Measurements from ENCODE around the gene GBX1. TPM values are rescaled to one million over a fixed set of nuclear protein-coding genes. Genes with fewer than 3 reads are reported as not detected.
A peak's percentile ranks its signal among the peaks of the same experiment; 100 is the strongest.

GBX1 gene
- total and polyA plus RNA-seq, 3 experiments from 2014 or later, result not detected

DNA sequence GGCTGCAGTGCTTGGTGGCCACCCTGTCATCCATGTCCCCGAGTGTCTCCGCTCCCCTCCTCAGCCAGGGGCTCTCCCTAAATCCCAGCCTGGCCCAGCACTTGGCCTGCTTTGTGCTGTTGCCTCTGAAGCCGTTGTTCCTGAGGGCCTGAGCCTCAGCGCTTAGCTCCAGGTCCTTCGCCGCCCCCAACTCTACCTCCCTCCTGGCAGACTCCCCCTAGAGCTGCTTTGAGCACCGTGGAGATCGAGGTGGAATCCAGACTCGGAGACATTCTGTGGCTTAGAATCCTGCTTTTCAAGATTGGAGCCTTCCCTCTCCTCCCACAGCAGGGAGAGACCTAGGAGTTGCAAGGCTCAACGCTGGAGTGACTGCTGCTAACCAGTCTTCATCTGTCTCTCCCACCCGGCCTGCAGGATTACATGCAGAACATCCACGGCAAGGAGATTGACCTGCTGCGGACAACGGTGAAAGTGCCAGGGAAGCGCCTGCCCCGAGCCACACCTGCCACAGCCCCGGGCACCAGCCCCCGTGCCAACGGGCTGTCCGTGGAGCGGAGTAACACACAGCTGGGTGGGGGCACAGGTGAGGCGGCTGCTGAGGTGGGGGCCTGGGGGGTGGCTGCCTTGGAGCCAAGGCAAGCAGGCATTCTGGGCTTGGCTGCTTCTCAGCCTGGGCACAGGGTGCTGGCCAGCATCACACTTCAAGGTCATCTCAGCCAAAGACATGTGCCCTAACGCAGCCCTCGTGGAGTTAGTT lies 33.3 kb downstream of the GBX1 start:
- no peak overlapping the region for H3K4me3 ChIP-seq (ENCODE audit: low read length)
- H3K36me3 ChIP-seq (ENCODE audit: insufficient read depth, low read length), result no peaks in the 10 kb centered on the region
- no peaks in the 10 kb centered on the region for H3K9me3 ChIP-seq (ENCODE audit: low read length)
- ChIA-PET POLR2A (no interaction called here), CTCF (interaction anchor here (1.1 kb wide), 1 partner anchor 10 kb away, joined by 3 read pairs; no protein-coding TSS in a partner anchor)
- H3K9me3 Mint-ChIP-seq, result no peaks in the 10 kb centered on the region
- no peaks in the 10 kb centered on the region for H3K27me3 ChIP-seq (ENCODE audit: insufficient read depth, low read length, poor library complexity, severe bottlenecking)
- DNase-seq, result peak in 1 of 5 donors; percentile 23
- H3K4me3 Mint-ChIP-seq, result no peak overlapping the region
- H3K27me3 Mint-ChIP-seq, result no peaks in the 10 kb centered on the region
- no peaks in the 10 kb centered on the region for H3K4me1 ChIP-seq (ENCODE audit: insufficient read depth, low read length)
- no peaks in the 10 kb centered on the region for H3K4me1 Mint-ChIP-seq
- no peak overlapping the region for H3K27ac Mint-ChIP-seq
- H3K27ac ChIP-seq (ENCODE audit: low read depth, low read length), result no peak overlapping the region
- H3K36me3 Mint-ChIP-seq, result peaks cover 0 to 51% (median 9%) of the 10 kb centered on the region in 3 donors

GRCh38 chr7:151133266-151133985 lies 34.1 kb downstream of the GBX1 start:
- ChIA-PET CTCF (interaction anchor here (1.1 to 1.3 kb wide), 2 partner anchors 10 kb away, joined by 3 to 5 read pairs; no protein-coding TSS in a partner anchor), POLR2A (no interaction called here)
- no peaks in the 10 kb centered on the region for H3K27me3 ChIP-seq (ENCODE audit: insufficient read depth, low read length, poor library complexity, severe bottlenecking)
- H3K36me3 ChIP-seq (ENCODE audit: insufficient read depth, low read length), result no peaks in the 10 kb centered on the region
- H3K9me3 ChIP-seq (ENCODE audit: low read length), result no peaks in the 10 kb centered on the region
- Mint-ChIP-seq H3K27ac (no peak overlapping the region), H3K4me3 (no peak overlapping the region), H3K36me3 (peaks cover 0 to 51% (median 9%) of the 10 kb centered on the region in 3 donors), H3K4me1 (no peaks in the 10 kb centered on the region), H3K27me3 (no peaks in the 10 kb centered on the region), H3K9me3 (no peaks in the 10 kb centered on the region)
- DNase-seq, result peak in 1 of 5 donors; percentile 15
- H3K4me1 ChIP-seq (ENCODE audit: insufficient read depth, low read length), result no peaks in the 10 kb centered on the region
- no peak overlapping the region for H3K4me3 ChIP-seq (ENCODE audit: low read length)
- H3K27ac ChIP-seq (ENCODE audit: low read depth, low read length), result no peak overlapping the region

DNA sequence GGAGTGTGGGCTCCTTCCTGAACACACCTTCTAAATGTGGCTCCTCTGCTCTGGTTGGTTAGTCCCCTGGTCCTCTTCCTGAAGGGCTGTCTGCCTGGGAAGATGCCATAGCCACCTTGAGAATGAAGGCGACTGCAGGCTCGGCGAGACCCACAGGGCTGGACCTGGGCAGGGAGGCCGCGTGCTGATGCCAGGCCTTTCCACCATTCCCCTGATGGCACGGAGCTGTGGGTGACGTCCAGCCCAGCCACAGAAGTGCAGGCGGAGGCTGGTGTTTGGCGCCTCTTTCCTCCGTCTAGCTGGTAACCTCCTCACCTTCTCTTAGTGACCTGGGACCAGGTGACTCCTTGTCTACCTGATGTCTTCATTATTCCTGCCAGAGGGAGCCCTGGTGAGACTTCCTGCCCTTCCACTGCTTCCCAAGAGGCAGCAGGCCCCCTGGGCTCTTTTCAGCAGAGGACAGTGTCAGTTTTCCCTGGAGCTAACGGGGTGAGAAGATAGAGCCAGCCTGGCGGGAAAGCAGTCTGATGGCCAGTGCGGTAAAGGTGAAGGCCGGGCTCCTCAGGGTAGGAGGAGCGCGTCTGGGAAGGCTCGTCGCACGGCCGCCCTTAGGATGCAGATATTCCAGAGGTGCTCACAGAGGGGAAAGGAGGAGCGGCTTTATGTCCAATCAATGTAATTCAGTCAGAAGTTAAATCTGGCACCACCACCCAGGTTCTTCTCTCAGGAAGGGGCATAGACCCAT lies 34.9 kb downstream of the GBX1 start:
- no peaks in the 10 kb centered on the region for H3K36me3 ChIP-seq (ENCODE audit: insufficient read depth, low read length)
- H3K4me1 ChIP-seq (ENCODE audit: insufficient read depth, low read length), result no peaks in the 10 kb centered on the region
- H3K27me3 Mint-ChIP-seq, result no peaks in the 10 kb centered on the region
- H3K27me3 ChIP-seq (ENCODE audit: insufficient read depth, low read length, poor library complexity, severe bottlenecking), result no peaks in the 10 kb centered on the region
- H3K27ac ChIP-seq (ENCODE audit: low read depth, low read length), result no peak overlapping the region
- ChIA-PET POLR2A (no interaction called here), CTCF (interaction anchor here (1.3 kb wide), 1 partner anchor 9 kb away, joined by 5 read pairs; no protein-coding TSS in a partner anchor)
- H3K36me3 Mint-ChIP-seq, result peaks cover 0 to 56% (median 9%) of the 10 kb centered on the region in 3 donors
- no peak overlapping the region for H3K4me3 Mint-ChIP-seq
- H3K4me1 Mint-ChIP-seq, result no peaks in the 10 kb centered on the region
- no peaks in the 10 kb centered on the region for H3K9me3 Mint-ChIP-seq
- no peak overlapping the region for H3K27ac Mint-ChIP-seq
- no peak for DNase-seq
- no peaks in the 10 kb centered on the region for H3K9me3 ChIP-seq (ENCODE audit: low read length)
- H3K4me3 ChIP-seq (ENCODE audit: low read length), result no peak overlapping the region

GRCh38 chr7:151131592-151132293 lies 35.8 kb downstream of the GBX1 start:
- H3K4me1 ChIP-seq (ENCODE audit: insufficient read depth, low read length), result no peaks in the 10 kb centered on the region
- ChIA-PET POLR2A (no interaction called here), CTCF (interaction anchor here (1.3 kb wide), 1 partner anchor 8 kb away, joined by 5 read pairs; no protein-coding TSS in a partner anchor)
- no peaks in the 10 kb centered on the region for H3K9me3 Mint-ChIP-seq
- H3K36me3 Mint-ChIP-seq, result peaks cover 0 to 56% (median 9%) of the 10 kb centered on the region in 3 donors
- H3K27ac ChIP-seq (ENCODE audit: low read depth, low read length), result no peak overlapping the region
- no peak for DNase-seq
- H3K27ac Mint-ChIP-seq, result no peak overlapping the region
- H3K9me3 ChIP-seq (ENCODE audit: low read length), result no peaks in the 10 kb centered on the region
- H3K27me3 ChIP-seq (ENCODE audit: insufficient read depth, low read length, poor library complexity, severe bottlenecking), result no peaks in the 10 kb centered on the region
- no peaks in the 10 kb centered on the region for H3K36me3 ChIP-seq (ENCODE audit: insufficient read depth, low read length)
- H3K27me3 Mint-ChIP-seq, result no peaks in the 10 kb centered on the region
- H3K4me3 Mint-ChIP-seq, result no peak overlapping the region
- H3K4me1 Mint-ChIP-seq, result no peaks in the 10 kb centered on the region
- no peak overlapping the region for H3K4me3 ChIP-seq (ENCODE audit: low read length)

GRCh38 chr7:151131224-151131591 lies 36.3 kb downstream of the GBX1 start:
- no peak overlapping the region for H3K4me3 Mint-ChIP-seq
- H3K27ac ChIP-seq (ENCODE audit: low read depth, low read length), result no peak overlapping the region
- H3K9me3 ChIP-seq (ENCODE audit: low read length), result no peaks in the 10 kb centered on the region
- H3K4me1 Mint-ChIP-seq, result no peaks in the 10 kb centered on the region
- no peaks in the 10 kb centered on the region for H3K36me3 ChIP-seq (ENCODE audit: insufficient read depth, low read length)
- no peak for DNase-seq
- no peaks in the 10 kb centered on the region for H3K27me3 ChIP-seq (ENCODE audit: insufficient read depth, low read length, poor library complexity, severe bottlenecking)
- H3K4me1 ChIP-seq (ENCODE audit: insufficient read depth, low read length), result no peaks in the 10 kb centered on the region
- CTCF ChIA-PET, result no interaction called here
- POLR2A ChIA-PET, result no interaction called here
- H3K4me3 ChIP-seq (ENCODE audit: low read length), result no peak overlapping the region
- peak overlapping the region in 1 of 8 donors; percentile 19 for H3K27ac Mint-ChIP-seq
- H3K27me3 Mint-ChIP-seq, result no peaks in the 10 kb centered on the region
- peaks cover 0 to 51% (median 9%) of the 10 kb centered on the region in 3 donors for H3K36me3 Mint-ChIP-seq
- H3K9me3 Mint-ChIP-seq, result no peaks in the 10 kb centered on the region

DNA sequence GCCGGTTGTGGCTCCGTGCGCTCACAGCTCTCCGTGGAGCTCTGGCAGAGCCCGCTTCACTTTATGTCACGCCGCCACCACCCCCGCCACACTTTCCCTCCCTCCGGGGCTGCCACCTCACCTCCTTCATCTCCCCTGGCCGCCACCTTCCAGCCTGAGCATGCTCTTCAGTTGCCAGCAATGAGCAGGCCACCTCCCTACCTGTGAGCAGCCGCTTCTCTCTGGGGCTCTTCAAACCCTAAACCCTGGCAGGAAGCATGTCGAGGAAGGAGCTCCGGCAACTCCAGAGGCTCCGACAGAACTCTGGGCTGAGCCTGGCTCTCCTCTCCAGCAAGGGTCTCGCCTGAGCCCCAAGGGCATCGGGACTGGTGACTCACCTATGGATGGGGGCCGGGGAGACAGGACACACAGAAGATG lies 36.7 kb downstream of the GBX1 start:
- Histone ChIP-seq H3K27me3 (ENCODE audit: insufficient read depth, low read length, poor library complexity, severe bottlenecking) (no peaks in the 10 kb centered on the region), H3K9me3 (ENCODE audit: low read length) (no peaks in the 10 kb centered on the region), H3K4me3 (ENCODE audit: low read length) (no peak overlapping the region), H3K27ac (ENCODE audit: low read depth, low read length) (no peak overlapping the region), H3K36me3 (ENCODE audit: insufficient read depth, low read length) (no peaks in the 10 kb centered on the region), H3K4me1 (ENCODE audit: insufficient read depth, low read length) (no peaks in the 10 kb centered on the region)
- peak overlapping the region in 1 of 8 donors; percentile 33 for H3K27ac Mint-ChIP-seq
- H3K36me3 Mint-ChIP-seq, result peaks cover 0 to 49% (median 9%) of the 10 kb centered on the region in 3 donors
- DNase-seq, result no peak
- POLR2A ChIA-PET, result no interaction called here
- CTCF ChIA-PET, result no interaction called here
- no peaks in the 10 kb centered on the region for H3K9me3 Mint-ChIP-seq
- H3K4me1 Mint-ChIP-seq, result no peaks in the 10 kb centered on the region
- no peak overlapping the region for H3K4me3 Mint-ChIP-seq
- H3K27me3 Mint-ChIP-seq, result no peaks in the 10 kb centered on the region

- POLR2A ChIA-PET, result no interaction called here
- Histone ChIP-seq H3K9me3 (ENCODE audit: low read length) (no peaks in the 10 kb centered on the region), H3K27ac (ENCODE audit: low read depth, low read length) (no peak overlapping the region), H3K4me3 (ENCODE audit: low read length) (no peak overlapping the region), H3K4me1 (ENCODE audit: insufficient read depth, low read length) (no peaks in the 10 kb centered on the region), H3K36me3 (ENCODE audit: insufficient read depth, low read length) (no peaks in the 10 kb centered on the region), H3K27me3 (ENCODE audit: insufficient read depth, low read length, poor library complexity, severe bottlenecking) (no peaks in the 10 kb centered on the region)
- Mint-ChIP-seq H3K27me3 (no peaks in the 10 kb centered on the region), H3K9me3 (no peaks in the 10 kb centered on the region), H3K36me3 (peaks cover 0 to 45% (median 6%) of the 10 kb centered on the region in 3 donors), H3K27ac (peak overlapping the region in 1 of 8 donors; percentile 73), H3K4me1 (no peaks in the 10 kb centered on the region), H3K4me3 (no peak overlapping the region)
- CTCF ChIA-PET, result interaction anchor here (1.1 kb wide), 2 partner anchors 19 to 232 kb away, joined by 4 read pairs; no protein-coding TSS in a partner anchor
- DNase-seq, result no peak
These were observed 37.4 kb downstream of the GBX1 start for GRCh38 chr7:151129960-151130591.
